Activated B cell treated with CpG ODN at 0.5 μM for 24 hours (primary cell): ENCODE data around the gene PTK7. TPM values are rescaled to one million over a fixed set of nuclear protein-coding genes. Genes with fewer than 3 reads are reported as not detected.

Experiments
- ATAC-seq: fragments of 200-7000 bp; cut with Tn5 transposase; one replicate; pipeline ENCODE4 v1.10.0; 2021; ENCODE audit warnings: low read depth, mild to moderate bottlenecking, moderate library complexity
- CTCF ChIA-PET: fragments of 350-600 bp; sonication (Branson Sonifier 250); formaldehyde crosslinking; loops from one replicate; lab custom pipeline; 2021; ENCODE audit warnings: antibody characterized with exemption; lab: Charles Lee
- POLR2A ChIA-PET: fragments of 350-600 bp; sonication (Branson Sonifier 250); formaldehyde crosslinking; loops from one replicate; lab custom pipeline; 2021; ENCODE audit warnings: antibody characterized with exemption; lab: Charles Lee
- DNase-seq: peaks from one replicate; pipeline ENCODE4 v3.0.0; 2022
- H3K27ac Mint-ChIP-seq: one replicate; pipeline ENCODE4 v1.8.0; 2020; ENCODE audit warnings: mixed read lengths
- H3K27me3 Mint-ChIP-seq: one replicate; pipeline ENCODE4 v1.8.0; 2021; ENCODE audit warnings: mixed read lengths
- H3K36me3 Mint-ChIP-seq: one replicate; pipeline ENCODE4 v1.8.0; 2021; ENCODE audit warnings: low read depth, mixed read lengths
- H3K4me1 Mint-ChIP-seq: one replicate; pipeline ENCODE4 v1.8.0; 2021; ENCODE audit warnings: mixed read lengths
- H3K4me3 Mint-ChIP-seq: one replicate; pipeline ENCODE4 v1.8.0; 2020; ENCODE audit warnings: mild to moderate bottlenecking, mixed read lengths
- H3K9me3 Mint-ChIP-seq: one replicate; pipeline ENCODE4 v1.8.0; 2020; ENCODE audit warnings: mixed read lengths
- intact Hi-C: fragments of 100-400 bp; cut with micrococcal nuclease; formaldehyde crosslinking; loops from one replicate; pipeline ENCODE4 v1.15.1; 2024
- total RNA-seq: library from RNA; stranded (reverse); gene quantifications from 2 replicates; pipeline ENCODE4 v1.2.3, GENCODE V29; 2022
- TF ChIP-seq, protein P1 (sequence below): fragments of 200-600 bp; IDR thresholded peaks from one replicate; pipeline ENCODE4 v1.8.0; 2022; ENCODE audit warnings: antibody characterized with exemption, mild to moderate bottlenecking

The PTK7 gene
- total RNA-seq, 1 donor from 2014 or later: 0.82 TPM

DNA sequence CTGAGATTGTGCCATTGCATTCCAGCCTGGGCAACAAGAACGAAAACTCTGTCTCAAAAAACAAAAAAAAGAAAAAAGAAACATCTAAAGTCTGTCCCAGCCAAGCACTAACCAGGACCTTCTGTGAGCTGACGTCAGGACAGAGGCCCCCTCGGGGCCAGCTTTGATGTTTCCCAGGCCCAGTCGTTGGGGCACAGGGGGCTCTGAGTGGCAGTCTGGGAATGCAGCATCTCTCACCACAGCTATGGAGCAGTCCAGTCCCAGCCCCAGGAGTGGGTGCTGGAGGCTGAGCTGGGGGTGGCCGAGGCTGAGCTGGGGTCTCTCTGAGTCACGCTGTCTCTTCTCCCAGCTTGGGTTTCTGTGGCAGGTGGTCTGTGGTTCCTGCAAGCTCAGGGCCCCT lies 49.0 kb downstream of the PTK7 start:
- TF ChIP-seq, protein P1, sequence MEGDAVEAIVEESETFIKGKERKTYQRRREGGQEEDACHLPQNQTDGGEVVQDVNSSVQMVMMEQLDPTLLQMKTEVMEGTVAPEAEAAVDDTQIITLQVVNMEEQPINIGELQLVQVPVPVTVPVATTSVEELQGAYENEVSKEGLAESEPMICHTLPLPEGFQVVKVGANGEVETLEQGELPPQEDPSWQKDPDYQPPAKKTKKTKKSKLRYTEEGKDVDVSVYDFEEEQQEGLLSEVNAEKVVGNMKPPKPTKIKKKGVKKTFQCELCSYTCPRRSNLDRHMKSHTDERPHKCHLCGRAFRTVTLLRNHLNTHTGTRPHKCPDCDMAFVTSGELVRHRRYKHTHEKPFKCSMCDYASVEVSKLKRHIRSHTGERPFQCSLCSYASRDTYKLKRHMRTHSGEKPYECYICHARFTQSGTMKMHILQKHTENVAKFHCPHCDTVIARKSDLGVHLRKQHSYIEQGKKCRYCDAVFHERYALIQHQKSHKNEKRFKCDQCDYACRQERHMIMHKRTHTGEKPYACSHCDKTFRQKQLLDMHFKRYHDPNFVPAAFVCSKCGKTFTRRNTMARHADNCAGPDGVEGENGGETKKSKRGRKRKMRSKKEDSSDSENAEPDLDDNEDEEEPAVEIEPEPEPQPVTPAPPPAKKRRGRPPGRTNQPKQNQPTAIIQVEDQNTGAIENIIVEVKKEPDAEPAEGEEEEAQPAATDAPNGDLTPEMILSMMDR: no peak
- no peak for ATAC-seq
- H3K27me3 Mint-ChIP-seq: peaks cover 4% of the 10 kb centered on the region
- intact Hi-C loops: no loop called here
- CTCF ChIA-PET: interaction anchor here (2.1 kb wide), 1 partner anchor 19 kb away, joined by 8 read pairs; no protein-coding TSS in a partner anchor
- no peak overlapping the region for H3K4me3 Mint-ChIP-seq
- POLR2A ChIA-PET: no interaction called here
- no peaks in the 10 kb centered on the region for H3K36me3 Mint-ChIP-seq
- H3K9me3 Mint-ChIP-seq: no peaks in the 10 kb centered on the region
- no peak overlapping the region for H3K27ac Mint-ChIP-seq
- H3K4me1 Mint-ChIP-seq: no peaks in the 10 kb centered on the region
- no peak for DNase-seq

DNA sequence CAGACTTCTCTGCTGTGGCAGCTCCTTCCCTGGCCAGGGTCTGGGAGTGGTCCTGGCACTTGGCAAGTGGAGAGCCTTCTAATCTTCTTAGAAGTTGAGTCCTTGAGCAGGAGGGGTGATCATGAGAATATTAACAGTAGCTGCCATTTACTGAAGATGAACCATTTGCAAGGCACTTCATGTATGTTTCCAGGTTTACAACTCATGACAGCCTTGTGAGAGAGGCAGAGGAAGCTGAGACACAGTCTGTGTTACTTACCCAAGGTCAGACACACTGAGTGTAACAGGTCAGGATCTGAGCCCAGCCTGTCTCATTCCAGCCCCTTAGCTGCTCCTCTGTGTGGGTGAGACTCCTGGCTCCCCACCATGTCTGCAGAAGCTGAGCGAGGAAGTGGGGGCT lies 49.4 kb downstream of the PTK7 start:
- DNase-seq: no peak
- Mint-ChIP-seq H3K4me3 (no peak overlapping the region), H3K4me1 (no peaks in the 10 kb centered on the region), H3K36me3 (no peaks in the 10 kb centered on the region), H3K27me3 (peaks cover 2% of the 10 kb centered on the region), H3K9me3 (no peaks in the 10 kb centered on the region), H3K27ac (no peak overlapping the region)
- ATAC-seq: no peak
- TF ChIP-seq, protein P1: no peak
- intact Hi-C loops: no loop called here
- ChIA-PET CTCF (interaction anchor here (2.1 kb wide), 1 partner anchor 18 kb away, joined by 8 read pairs; no protein-coding TSS in a partner anchor), POLR2A (no interaction called here)

DNA sequence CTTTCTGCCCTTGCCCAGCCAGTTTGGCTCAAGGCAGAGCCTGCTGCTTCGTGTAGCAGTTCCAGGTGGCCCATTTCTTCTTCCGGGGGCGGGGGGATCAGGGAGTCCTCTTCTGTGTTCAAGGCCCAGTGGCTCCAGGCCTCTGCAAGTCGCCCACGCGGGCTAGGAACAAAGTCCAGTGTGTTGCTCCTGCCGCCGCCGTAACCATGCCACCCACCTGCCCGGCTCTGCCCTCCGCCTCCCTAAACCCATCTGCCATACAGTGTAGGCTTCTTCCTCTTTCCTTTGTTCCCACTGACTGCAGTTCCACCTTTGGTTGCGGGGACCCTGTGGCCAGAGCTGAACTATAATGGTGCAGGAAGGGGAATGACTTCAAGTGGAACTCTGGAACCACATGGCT lies 51.1 kb downstream of the PTK7 start:
- TF ChIP-seq, protein P1: no peak
- CTCF ChIA-PET: no interaction called here

DNA sequence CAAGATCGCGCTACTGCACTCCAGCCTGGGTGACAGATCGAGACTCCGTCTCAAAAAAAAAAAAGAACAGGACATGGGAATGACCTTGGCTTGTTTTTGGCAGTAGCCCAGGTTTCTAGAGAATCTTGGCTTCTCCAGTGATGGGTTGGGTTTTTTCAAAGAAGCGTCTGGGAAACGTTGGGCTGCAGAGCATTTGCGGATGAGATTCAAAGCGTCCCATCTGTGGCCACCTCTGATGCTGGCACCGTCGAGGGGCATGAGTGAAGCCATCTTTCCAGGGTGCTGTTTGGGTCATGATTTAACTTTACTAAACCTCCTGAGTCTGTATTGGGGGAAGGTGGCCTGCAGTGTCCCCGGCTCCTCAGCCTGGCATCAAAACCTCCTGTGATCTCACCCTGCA lies 51.8 kb downstream of the PTK7 start:
- ATAC-seq (no peak), DNase-seq (no peak)
- H3K4me1 Mint-ChIP-seq: no peaks in the 10 kb centered on the region
- TF ChIP-seq, protein P1: no peak
- no peak overlapping the region for H3K27ac Mint-ChIP-seq
- H3K4me3 Mint-ChIP-seq: no peak overlapping the region
- no peaks in the 10 kb centered on the region for H3K27me3 Mint-ChIP-seq
- POLR2A ChIA-PET: no interaction called here
- no peaks in the 10 kb centered on the region for H3K9me3 Mint-ChIP-seq
- intact Hi-C loops: no loop called here
- CTCF ChIA-PET: interaction anchor here (0.6 kb wide), 1 partner anchor 505 kb away, joined by 5 read pairs; no protein-coding TSS in a partner anchor
- no peaks in the 10 kb centered on the region for H3K36me3 Mint-ChIP-seq

More for the DNA sequence above, 51.1 kb downstream of the PTK7 start:
- no peaks in the 10 kb centered on the region for H3K36me3 Mint-ChIP-seq
- H3K4me1 Mint-ChIP-seq: no peaks in the 10 kb centered on the region
- intact Hi-C loops: no loop called here
- ATAC-seq: no peak
- no peak overlapping the region for H3K27ac Mint-ChIP-seq
- H3K4me3 Mint-ChIP-seq: no peak overlapping the region
- H3K9me3 Mint-ChIP-seq: no peaks in the 10 kb centered on the region
- POLR2A ChIA-PET: no interaction called here
- H3K27me3 Mint-ChIP-seq: no peaks in the 10 kb centered on the region
- no peak for DNase-seq

DNA sequence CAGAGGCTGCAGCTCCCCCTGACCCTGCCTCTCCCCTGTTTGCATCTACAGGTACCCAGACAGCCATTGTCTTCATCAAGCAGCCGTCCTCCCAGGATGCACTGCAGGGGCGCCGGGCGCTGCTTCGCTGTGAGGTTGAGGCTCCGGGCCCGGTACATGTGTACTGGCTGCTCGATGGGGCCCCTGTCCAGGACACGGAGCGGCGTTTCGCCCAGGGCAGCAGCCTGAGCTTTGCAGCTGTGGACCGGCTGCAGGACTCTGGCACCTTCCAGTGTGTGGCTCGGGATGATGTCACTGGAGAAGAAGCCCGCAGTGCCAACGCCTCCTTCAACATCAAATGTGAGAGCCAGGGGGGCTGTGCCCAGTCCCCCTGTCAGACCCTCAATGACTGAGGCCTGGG lies 52.8 kb downstream of the PTK7 start:
- Mint-ChIP-seq H3K9me3 (no peaks in the 10 kb centered on the region), H3K27me3 (no peaks in the 10 kb centered on the region), H3K4me1 (no peaks in the 10 kb centered on the region), H3K36me3 (no peaks in the 10 kb centered on the region), H3K4me3 (no peak overlapping the region), H3K27ac (no peak overlapping the region)
- ATAC-seq: no peak
- intact Hi-C loops: no loop called here
- no peak for DNase-seq
- TF ChIP-seq, protein P1: no peak
- ChIA-PET CTCF (interaction anchor here (1.3 kb wide), 1 partner anchor 210 kb away, joined by 3 read pairs; no protein-coding TSS in a partner anchor), POLR2A (no interaction called here)
